ENCODE measurements around the gene PLA2G3.

Gene PLA2G3

GRCh38 chr22:31139866-31140716 is at the start of gene PLA2G3:
Gene PLA2G3, minus strand, starts transcription at chr22:31140508. Its CDS starts 154 bp downstream, at chr22:31140354.
- Histone ChIP-seq H3K4me3 (ENCODE audit: low read length, poor library complexity, severe bottlenecking) (no peak within 1 kb of the TSS), H2AFZ (ENCODE audit: low read length) (no peak within 1 kb of the TSS), H3K36me3 (ENCODE audit: insufficient read depth, low read length) (no peaks in the 10 kb centered on the region), H3K4me2 (ENCODE audit: low read depth, low read length, poor library complexity, severe bottlenecking) (no peak within 1 kb of the TSS), H3K9ac (ENCODE audit: low read depth, low read length, poor library complexity, severe bottlenecking) (no peak within 1 kb of the TSS), H3K4me1 (ENCODE audit: insufficient read depth, low read length, poor library complexity, severe bottlenecking) (no peaks in the 10 kb centered on the region), H3K9me3 (ENCODE audit: insufficient read depth, low read depth, low read length) (no peaks in the 10 kb centered on the region), H3K79me2 (ENCODE audit: insufficient read depth, low read length) (no peaks in the 10 kb centered on the region), H4K20me1 (ENCODE audit: insufficient read depth, low read length, poor library complexity, severe bottlenecking) (no peaks in the 10 kb centered on the region), H3K9me2 (replicated peaks; ENCODE audit: low read depth, low read length) (no peaks in the 10 kb centered on the region), H3F3A (ENCODE audit: low read depth) (no peaks in the 10 kb centered on the region), H3K27me3 (ENCODE audit: insufficient read depth, low read length, poor library complexity, severe bottlenecking) (no peaks in the 10 kb centered on the region)
- TF ChIP-seq EZH2phosphoT487 (IDR thresholded peaks at IDR 0.05; ENCODE audit: borderline replicate concordance) (no peak), CTCF (conservative IDR thresholded peaks at IDR 0.05; ENCODE audit: low read length) (no peak)

GRCh38 chr22:31187627-31188026 is 47.3 kb upstream of the PLA2G3 start:
- H3F3A ChIP-seq (ENCODE audit: low read depth), result no peaks in the 10 kb centered on the region
- TF ChIP-seq EZH2phosphoT487 (IDR thresholded peaks at IDR 0.05; ENCODE audit: borderline replicate concordance), result no peak
- no peak for TF ChIP-seq CTCF (conservative IDR thresholded peaks at IDR 0.05; ENCODE audit: low read length)

GRCh38 chr22:31185056-31185455 is 44.7 kb upstream of the PLA2G3 start:
- Histone ChIP-seq H3K27me3 (ENCODE audit: insufficient read depth, low read length, poor library complexity, severe bottlenecking) (no peaks in the 10 kb centered on the region), H3K9me3 (ENCODE audit: insufficient read depth, low read depth, low read length) (no peaks in the 10 kb centered on the region), H3F3A (ENCODE audit: low read depth) (no peaks in the 10 kb centered on the region), H3K9ac (ENCODE audit: low read depth, low read length, poor library complexity, severe bottlenecking) (no peak overlapping the region), H3K36me3 (ENCODE audit: insufficient read depth, low read length) (0 out of 2 replicates have a peak, but pooled peaks cover 3% of the 10 kb centered on the region), H3K4me3 (ENCODE audit: low read length, poor library complexity, severe bottlenecking) (no peak overlapping the region), H3K79me2 (ENCODE audit: insufficient read depth, low read length) (no peaks in the 10 kb centered on the region), H4K20me1 (ENCODE audit: insufficient read depth, low read length, poor library complexity, severe bottlenecking) (no peaks in the 10 kb centered on the region), H3K4me2 (ENCODE audit: low read depth, low read length, poor library complexity, severe bottlenecking) (no peak overlapping the region), H3K4me1 (ENCODE audit: insufficient read depth, low read length, poor library complexity, severe bottlenecking) (no peaks in the 10 kb centered on the region), H3K9me2 (replicated peaks; ENCODE audit: low read depth, low read length) (no peaks in the 10 kb centered on the region), H2AFZ (ENCODE audit: low read length) (no peak overlapping the region)
- no peak for TF ChIP-seq CTCF (conservative IDR thresholded peaks at IDR 0.05; ENCODE audit: low read length)
- no peak for TF ChIP-seq EZH2phosphoT487 (IDR thresholded peaks at IDR 0.05; ENCODE audit: borderline replicate concordance)

More at GRCh38 chr22:31187627-31188026, 47.3 kb upstream of the PLA2G3 start:
- H3K9me3 ChIP-seq (ENCODE audit: insufficient read depth, low read depth, low read length), result no peaks in the 10 kb centered on the region
- no peaks in the 10 kb centered on the region for H3K27me3 ChIP-seq (ENCODE audit: insufficient read depth, low read length, poor library complexity, severe bottlenecking)
- peaks cover 6% of the 10 kb centered on the region; the same call in 1 of the 2 replicates for H3K36me3 ChIP-seq (ENCODE audit: insufficient read depth, low read length)
- H3K9ac ChIP-seq (ENCODE audit: low read depth, low read length, poor library complexity, severe bottlenecking), result no peak overlapping the region
- H3K79me2 ChIP-seq (ENCODE audit: insufficient read depth, low read length), result no peaks in the 10 kb centered on the region
- H3K4me1 ChIP-seq (ENCODE audit: insufficient read depth, low read length, poor library complexity, severe bottlenecking), result no peaks in the 10 kb centered on the region
- H3K4me2 ChIP-seq (ENCODE audit: low read depth, low read length, poor library complexity, severe bottlenecking), result no peak overlapping the region
- H3K9me2 ChIP-seq (replicated peaks; ENCODE audit: low read depth, low read length), result no peaks in the 10 kb centered on the region
- H2AFZ ChIP-seq (ENCODE audit: low read length), result no peak overlapping the region
- no peaks in the 10 kb centered on the region for H4K20me1 ChIP-seq (ENCODE audit: insufficient read depth, low read length, poor library complexity, severe bottlenecking)
- no peak overlapping the region for H3K4me3 ChIP-seq (ENCODE audit: low read length, poor library complexity, severe bottlenecking)
